IMR-90 (cell line): ENCODE results near the gene RPUSD2. TPM values are rescaled to one million over a fixed set of nuclear protein-coding genes. Genes with fewer than 3 reads are reported as not detected.

Source experiments
- ATAC-seq: fragments of 200-7000 bp; cut with Tn5 transposase; 2 replicates; pipeline ENCODE4 v1.9.1; 2020; ENCODE audit warnings: low read depth, mild to moderate bottlenecking, moderate library complexity
- BruUV-seq: library from RNA; stranded (reverse); fragments of 400-500 nt; replicated peaks from 2 replicates; lab custom pipeline; 2021; lab: Mats Ljungman, UMichigan
- CTCF ChIA-PET: fragments of 300-600 bp; formaldehyde crosslinking; extraction: SDS; loops from one replicate; lab custom pipeline; 2021; ENCODE audit warnings: antibody characterized with exemption; lab: Yijun Ruan, JAX
- POLR2A ChIA-PET: fragments of 300-600 bp; sonication (Branson Sonifier 250); formaldehyde crosslinking; loops from one replicate; lab custom pipeline; 2022; ENCODE audit warnings: antibody characterized with exemption; ENCODE audit not compliant: unreplicated experiment; lab: Charles Lee
- DNase-seq: peaks from one replicate; pipeline ENCODE4 v3.0.0; 2013
- H2AFZ ChIP-seq: replicated peaks from 2 replicates; pipeline ENCODE3; 2013; ENCODE audit warnings: low read length, mild to moderate bottlenecking; ENCODE audit not compliant: poor library complexity
- H2AK5ac ChIP-seq: 2 replicates; pipeline ENCODE4 v1.6.1; 2013; ENCODE audit warnings: low read depth, low read length, inconsistent platforms
- H2AK9ac ChIP-seq: replicated peaks from 2 replicates; pipeline ENCODE3; 2013; ENCODE audit warnings: mild to moderate bottlenecking, low read depth, low read length, moderate library complexity; ENCODE audit not compliant: poor library complexity
- H2BK120ac ChIP-seq: 2 replicates; pipeline ENCODE4 v1.6.1; 2013; ENCODE audit warnings: low read depth, low read length, inconsistent platforms
- H2BK15ac ChIP-seq: 3 replicates; pipeline ENCODE4 v1.6.1; 2013; ENCODE audit warnings: low read depth, low read length, inconsistent platforms
- H2BK20ac ChIP-seq: 2 replicates; pipeline ENCODE4 v1.6.1; 2013; ENCODE audit warnings: low read depth, mild to moderate bottlenecking, inconsistent platforms, low read length, moderate library complexity
- H2BK5ac ChIP-seq: 2 replicates; pipeline ENCODE4 v1.6.1; 2013; ENCODE audit warnings: mild to moderate bottlenecking, low read depth, low read length, inconsistent platforms; ENCODE audit not compliant: poor library complexity, severe bottlenecking
- H3K14ac ChIP-seq: replicated peaks from 2 replicates; pipeline ENCODE4 v1.6.1; 2013; ENCODE audit warnings: low read depth, low read length, inconsistent platforms
- H3K18ac ChIP-seq: 2 replicates; pipeline ENCODE4 v1.6.1; 2013; ENCODE audit warnings: low read depth, low read length, control low read depth
- H3K23ac ChIP-seq: 2 replicates; pipeline ENCODE4 v1.6.1; 2013; ENCODE audit warnings: low read depth, low read length, inconsistent platforms
- H3K27ac ChIP-seq: 2 replicates; pipeline ENCODE4 v1.5.1; 2013; ENCODE audit warnings: mild to moderate bottlenecking, control low read depth, low read length; ENCODE audit not compliant: insufficient read depth
- H3K27me3 ChIP-seq: 2 replicates; pipeline ENCODE4 v1.6.1; 2013; ENCODE audit warnings: low read length; ENCODE audit not compliant: control insufficient read depth, insufficient read depth
- H3K36me3 ChIP-seq: 2 replicates; pipeline ENCODE4 v1.6.1; 2013; ENCODE audit warnings: low read length, mixed read lengths; ENCODE audit not compliant: control insufficient read depth, insufficient read depth
- H3K4ac ChIP-seq: 2 replicates; pipeline ENCODE4 v1.6.1; 2013; ENCODE audit warnings: low read depth, low read length, inconsistent platforms
- H3K4me1 ChIP-seq: 2 replicates; pipeline ENCODE4 v1.6.1; 2013; ENCODE audit warnings: low read length, mixed read lengths; ENCODE audit not compliant: control insufficient read depth, insufficient read depth
- H3K4me2 ChIP-seq: 2 replicates; pipeline ENCODE4 v1.6.1; 2013; ENCODE audit warnings: low read depth, mild to moderate bottlenecking, control low read depth, low read length, moderate library complexity
- H3K4me3 ChIP-seq: 2 replicates; pipeline ENCODE4 v1.5.1; 2013; ENCODE audit warnings: low read depth, mild to moderate bottlenecking, control low read depth, low read length, moderate library complexity; ENCODE audit not compliant: insufficient read depth
- H3K56ac ChIP-seq: 2 replicates; pipeline ENCODE4 v1.6.1; 2013; ENCODE audit warnings: low read length, inconsistent platforms; ENCODE audit not compliant: insufficient read depth; ENCODE audit errors: extremely low read depth
- H3K79me1 ChIP-seq, 2 experiments: 2 replicates each; pipeline ENCODE4 v1.6.1; 2013; ENCODE audit warnings: low read length in 2 of 2, inconsistent platforms in 1 of 2, low read depth in 1 of 2
- H3K9ac ChIP-seq: 2 replicates; pipeline ENCODE4 v1.6.1; 2013; ENCODE audit warnings: low read depth, low read length, control low read depth
- H3K9me1 ChIP-seq: 2 replicates; pipeline ENCODE4 v1.6.1; 2013; ENCODE audit warnings: low read length, inconsistent platforms; ENCODE audit not compliant: insufficient read depth
- H3K9me3 ChIP-seq: 2 replicates; pipeline ENCODE4 v1.6.1; 2013; ENCODE audit warnings: low read length; ENCODE audit not compliant: control insufficient read depth, insufficient read depth
- H4K20me1 ChIP-seq: 2 replicates; pipeline ENCODE4 v1.6.1; 2013; ENCODE audit warnings: low read length, inconsistent platforms; ENCODE audit not compliant: insufficient read depth
- H4K5ac ChIP-seq: 2 replicates; pipeline ENCODE4 v1.6.1; 2013; ENCODE audit warnings: mild to moderate bottlenecking, low read depth, low read length, control low read depth
- H4K8ac ChIP-seq, 2 experiments: 2 replicates each; pipeline ENCODE4 v1.6.1; 2013; ENCODE audit warnings: low read depth in 2 of 2, low read length in 2 of 2, control low read depth in 1 of 2, inconsistent platforms in 1 of 2
- H4K91ac ChIP-seq: 2 replicates; pipeline ENCODE4 v1.6.1; 2013; ENCODE audit warnings: low read depth, low read length, inconsistent platforms; ENCODE audit not compliant: insufficient read depth
- BHLHE40 ChIP-seq: fragments of 150-350 bp; IDR thresholded peaks from 2 replicates; pipeline ENCODE4 v1.6.1; 2016; ENCODE audit warnings: mild to moderate bottlenecking, low read depth, low read length
- CEBPB ChIP-seq: IDR thresholded peaks from 2 replicates; pipeline ENCODE4 v1.6.1; 2012; ENCODE audit warnings: low read depth, low read length, improper control_type of control experiment
- CHD1 ChIP-seq: IDR thresholded peaks from 2 replicates; pipeline ENCODE4 v1.6.1; 2012; ENCODE audit warnings: low read depth, low read length, improper control_type of control experiment
- CTCF ChIP-seq: conservative IDR thresholded peaks from 2 replicates; pipeline ENCODE4 v1.5.1; 2012; ENCODE audit warnings: mild to moderate bottlenecking, low read depth, low read length, improper control_type of control experiment
- ELK1 ChIP-seq: fragments of 150-350 bp; IDR thresholded peaks from 2 replicates; pipeline ENCODE4 v1.6.1; 2016; ENCODE audit warnings: low read depth, mild to moderate bottlenecking, low read length, moderate library complexity, borderline replicate concordance
- FOS ChIP-seq: fragments of 150-350 bp; IDR thresholded peaks from 2 replicates; pipeline ENCODE4 v1.6.1; 2016; ENCODE audit warnings: low read depth, low read length
- MAFK ChIP-seq: IDR thresholded peaks from 2 replicates; pipeline ENCODE4 v1.6.1; 2012; ENCODE audit warnings: low read depth, low read length, improper control_type of control experiment
- MAZ ChIP-seq: IDR thresholded peaks from 2 replicates; pipeline ENCODE4 v1.6.1; 2012; ENCODE audit warnings: low read depth, mild to moderate bottlenecking, low read length, improper control_type of control experiment, moderate library complexity, borderline replicate concordance
- MXI1 ChIP-seq: IDR thresholded peaks from 2 replicates; pipeline ENCODE4 v1.6.1; 2012; ENCODE audit warnings: low read depth, mild to moderate bottlenecking, low read length, moderate library complexity, borderline replicate concordance
- NFE2L2 ChIP-seq: fragments of 150-350 bp; IDR thresholded peaks from 2 replicates; pipeline ENCODE4 v1.6.1; 2016; ENCODE audit warnings: low read depth, mild to moderate bottlenecking, low read length
- POLR2A ChIP-seq: IDR thresholded peaks from 2 replicates; pipeline ENCODE4 v1.6.1; 2012; ENCODE audit warnings: mild to moderate bottlenecking, low read depth, low read length
- RAD21 ChIP-seq: IDR thresholded peaks from 2 replicates; pipeline ENCODE4 v1.6.1; 2012; ENCODE audit warnings: low read length, improper control_type of control experiment
- RCOR1 ChIP-seq: IDR thresholded peaks from 2 replicates; pipeline ENCODE4 v1.6.1; 2012; ENCODE audit warnings: mild to moderate bottlenecking, low read length, improper control_type of control experiment; ENCODE audit not compliant: insufficient replicate concordance
- RFX5 ChIP-seq: IDR thresholded peaks from 2 replicates; pipeline ENCODE4 v1.8.0; 2012; ENCODE audit warnings: low read depth, mild to moderate bottlenecking, low read length, moderate library complexity
- SMC3 ChIP-seq: fragments of 150-350 bp; IDR thresholded peaks from 2 replicates; pipeline ENCODE4 v1.6.1; 2016; ENCODE audit warnings: low read depth, mild to moderate bottlenecking, antibody characterized with exemption, low read length, moderate library complexity
- USF2 ChIP-seq: fragments of 150-350 bp; IDR thresholded peaks from 2 replicates; pipeline ENCODE4 v1.6.1; 2017; ENCODE audit warnings: mild to moderate bottlenecking, antibody characterized with exemption, low read length, low read depth
- WGBS, 2 experiments: methylation state at CpG; one replicate each; pipeline versions ENCODE4 v1.1.5 to v1.1.7; 2013; ENCODE audit warnings: missing lambda C conversion rate in 2 of 2; ENCODE audit not compliant: insufficient read length in 1 of 2; ENCODE audit errors: extremely low coverage in 2 of 2; 5-methylcytosine and 5-hydroxymethylcytosine counted together
- dilution Hi-C: fragments of 300-500 bp; cut with HindIII; formaldehyde crosslinking; loops from one replicate; pipeline ENCODE4 v1.14.3; 2018; ENCODE audit warnings: low sequenced_read_pairs; ENCODE audit not compliant: unreplicated experiment
- in situ Hi-C: fragments of 300-500 bp; cut with MboI; formaldehyde crosslinking; loops from 3 replicates; pipeline ENCODE4 v1.14.3; 2019; ENCODE audit warnings: low sequenced_read_pairs, inconsistent platforms, mixed read lengths
- intact Hi-C: fragments of 100-400 bp; cut with micrococcal nuclease; formaldehyde crosslinking; loops from 2 replicates; pipeline ENCODE4 v1.10.0; 2022
- polyA plus RNA-seq, 3 experiments: library from polyadenylated mRNA; depleted of rRNA; stranded (reverse); fragments of >200 nt; gene quantifications; 2 replicates each; pipeline ENCODE4 v1.2.3, GENCODE V29; 2012; ENCODE audit warnings: low replicate concordance in 1 of 3
- total RNA-seq: library from RNA; depleted of rRNA; stranded (reverse); fragments of >200 nt; gene quantifications from 2 replicates; pipeline ENCODE4 v1.2.3, GENCODE V29; 2012

The RPUSD2 gene
- total and polyA plus RNA-seq, 2 of the 4 experiments (the other 2 are of a cell fraction) = 7.4 to 13.4 TPM

GRCh38 chr15:40593165-40593564 lies 24.1 kb downstream of the RPUSD2 start:
- no TSS peak for BruUV-seq
- Histone ChIP-seq H4K5ac (no peak overlapping the region), H3K4me1 (no peaks in the 10 kb centered on the region), H2BK5ac (no peak overlapping the region), H3K27ac (no peak overlapping the region), H4K20me1 (no peaks in the 10 kb centered on the region), H3K18ac (no peak overlapping the region), H3K4me2 (no peak overlapping the region), H3K79me1 (peaks cover 2 to 15% of the 10 kb centered on the region in 2 experiments; a peak in 3 of 4 replicates), H3K14ac (no peak overlapping the region), H3K9me3 (no peaks in the 10 kb centered on the region), H2BK120ac (no peak overlapping the region), H2AK5ac (no peak overlapping the region), H3K9me1 (no peaks in the 10 kb centered on the region), H3K36me3 (no peaks in the 10 kb centered on the region), H3K27me3 (no peaks in the 10 kb centered on the region), H4K91ac (no peak overlapping the region), H2BK20ac (no peak overlapping the region), H3K4me3 (no peak overlapping the region), H2AK9ac (no peak overlapping the region), H4K8ac (no peak overlapping the region), H2BK15ac (no peak overlapping the region), H2AFZ (no peak overlapping the region), H3K23ac (no peak overlapping the region), H3K56ac (no peak overlapping the region), H3K9ac (no peak overlapping the region), H3K4ac (no peak overlapping the region)
- ATAC-seq (no peak), DNase-seq (no peak)
- intact Hi-C loops = no loop called here
- ChIA-PET CTCF (no interaction called here), POLR2A (no interaction called here)
- dilution Hi-C loops = no loop called here
- WGBS, 2 experiments = no CpG with 5 or more reads among the region's 2 CpGs
- in situ Hi-C loops = no loop called here
- TF ChIP-seq MAFK (no peak), MAZ (no peak), MXI1 (no peak), POLR2A (no peak), CTCF (no peak), RFX5 (no peak), CHD1 (no peak), ELK1 (no peak), RAD21 (no peak), RCOR1 (no peak), BHLHE40 (no peak), SMC3 (no peak), USF2 (no peak), NFE2L2 (no peak), FOS (no peak), CEBPB (no peak)
